ENCODE data around the gene HK3.

The HK3 gene, protein sequence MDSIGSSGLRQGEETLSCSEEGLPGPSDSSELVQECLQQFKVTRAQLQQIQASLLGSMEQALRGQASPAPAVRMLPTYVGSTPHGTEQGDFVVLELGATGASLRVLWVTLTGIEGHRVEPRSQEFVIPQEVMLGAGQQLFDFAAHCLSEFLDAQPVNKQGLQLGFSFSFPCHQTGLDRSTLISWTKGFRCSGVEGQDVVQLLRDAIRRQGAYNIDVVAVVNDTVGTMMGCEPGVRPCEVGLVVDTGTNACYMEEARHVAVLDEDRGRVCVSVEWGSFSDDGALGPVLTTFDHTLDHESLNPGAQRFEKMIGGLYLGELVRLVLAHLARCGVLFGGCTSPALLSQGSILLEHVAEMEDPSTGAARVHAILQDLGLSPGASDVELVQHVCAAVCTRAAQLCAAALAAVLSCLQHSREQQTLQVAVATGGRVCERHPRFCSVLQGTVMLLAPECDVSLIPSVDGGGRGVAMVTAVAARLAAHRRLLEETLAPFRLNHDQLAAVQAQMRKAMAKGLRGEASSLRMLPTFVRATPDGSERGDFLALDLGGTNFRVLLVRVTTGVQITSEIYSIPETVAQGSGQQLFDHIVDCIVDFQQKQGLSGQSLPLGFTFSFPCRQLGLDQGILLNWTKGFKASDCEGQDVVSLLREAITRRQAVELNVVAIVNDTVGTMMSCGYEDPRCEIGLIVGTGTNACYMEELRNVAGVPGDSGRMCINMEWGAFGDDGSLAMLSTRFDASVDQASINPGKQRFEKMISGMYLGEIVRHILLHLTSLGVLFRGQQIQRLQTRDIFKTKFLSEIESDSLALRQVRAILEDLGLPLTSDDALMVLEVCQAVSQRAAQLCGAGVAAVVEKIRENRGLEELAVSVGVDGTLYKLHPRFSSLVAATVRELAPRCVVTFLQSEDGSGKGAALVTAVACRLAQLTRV

GRCh38 chr5:176899296-176899891 lies at the start of gene HK3:
Gene HK3 (minus strand): TSS chr5:176899346. CDS start chr5:176896159, 3,187 bp downstream.
- peak; percentile 33 for DNase-seq (ENCODE audit: low spot score)

DNA sequence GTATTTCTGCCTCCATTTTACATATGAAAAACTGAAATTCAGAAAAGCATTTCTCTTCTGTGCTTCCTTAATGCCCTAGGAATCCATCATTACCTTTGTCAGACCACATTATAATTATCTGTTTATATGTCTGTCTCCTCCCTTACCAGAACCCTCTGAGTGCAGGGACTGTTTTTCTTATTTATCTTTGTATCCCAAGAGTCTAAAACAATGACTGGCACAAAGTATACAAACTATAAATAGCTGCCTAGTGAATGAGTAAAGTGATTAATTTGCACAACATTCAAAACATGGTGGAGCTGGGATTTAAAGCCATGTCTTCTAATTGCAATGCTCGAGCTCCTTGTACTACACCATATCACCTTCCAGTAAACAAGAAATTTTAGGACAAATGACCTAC lies 49.3 kb upstream of the HK3 start:
- no peak for DNase-seq (ENCODE audit: low spot score)

- DNase-seq (ENCODE audit: low spot score): no peak
These were observed 48.7 kb upstream of the HK3 start for GRCh38 chr5:176947847-176948246.

DNA sequence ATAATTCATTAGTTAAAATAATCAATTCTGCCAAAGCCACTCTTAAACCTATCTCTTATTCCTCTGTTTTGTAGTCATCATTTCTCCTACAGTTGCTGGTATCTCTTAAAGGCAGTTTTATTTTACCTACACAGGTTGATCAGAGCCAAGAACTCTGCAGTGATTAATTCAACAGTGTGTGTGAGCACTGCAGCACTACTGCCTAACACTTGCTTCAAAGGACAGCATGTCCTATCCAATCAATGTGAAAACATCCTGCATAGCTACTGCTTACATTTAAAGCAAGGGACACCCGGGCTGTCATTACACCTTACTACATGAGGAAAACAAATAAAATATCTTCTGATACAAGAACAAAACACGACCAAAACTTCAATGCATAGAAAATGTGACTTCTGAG lies 45.1 kb upstream of the HK3 start:
- DNase-seq (ENCODE audit: low spot score): peak; percentile 9

DNA sequence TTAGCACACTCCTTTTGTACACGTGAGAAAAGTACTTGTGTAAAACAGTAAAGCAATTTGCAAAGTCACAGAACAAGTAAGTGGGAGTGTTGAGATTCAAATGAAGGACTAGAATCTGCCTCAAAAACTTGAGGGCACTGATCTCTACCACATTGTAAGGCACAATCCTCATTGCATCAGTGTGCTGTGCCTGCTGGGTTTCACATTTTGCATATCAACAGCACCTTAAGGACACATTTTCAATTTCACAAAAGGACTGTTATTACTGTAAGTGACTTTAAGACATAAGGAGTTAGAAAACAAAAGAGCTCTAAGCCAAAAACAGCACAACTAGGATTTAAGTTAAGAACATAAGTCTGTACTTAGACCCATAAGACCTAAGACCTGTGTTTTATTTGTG lies 44.7 kb upstream of the HK3 start:
- no peak for DNase-seq (ENCODE audit: low spot score)

DNA sequence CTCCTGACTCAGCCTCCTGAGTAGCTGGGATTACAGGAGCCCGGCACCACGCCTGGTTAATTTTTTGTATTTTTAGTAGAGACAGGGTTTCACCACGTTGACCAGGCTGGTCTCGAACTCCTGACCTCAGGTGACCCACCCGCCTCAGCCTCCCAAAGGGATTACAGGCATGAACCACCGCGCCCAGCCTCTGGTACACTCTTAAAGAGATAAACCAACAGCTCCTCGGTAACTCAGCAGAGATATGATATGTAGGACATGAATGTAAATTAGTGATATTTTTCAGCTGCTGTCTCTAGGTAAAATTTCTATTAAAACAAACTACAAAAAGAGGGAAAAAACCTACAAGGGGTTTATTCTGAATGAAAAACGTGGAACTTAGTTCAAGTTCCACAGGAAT lies 42.8 kb upstream of the HK3 start:
- no peak for DNase-seq (ENCODE audit: low spot score)

- no peak for DNase-seq (ENCODE audit: low spot score)
These were observed 39.3 kb upstream of the HK3 start for GRCh38 chr5:176938472-176938871.

DNA sequence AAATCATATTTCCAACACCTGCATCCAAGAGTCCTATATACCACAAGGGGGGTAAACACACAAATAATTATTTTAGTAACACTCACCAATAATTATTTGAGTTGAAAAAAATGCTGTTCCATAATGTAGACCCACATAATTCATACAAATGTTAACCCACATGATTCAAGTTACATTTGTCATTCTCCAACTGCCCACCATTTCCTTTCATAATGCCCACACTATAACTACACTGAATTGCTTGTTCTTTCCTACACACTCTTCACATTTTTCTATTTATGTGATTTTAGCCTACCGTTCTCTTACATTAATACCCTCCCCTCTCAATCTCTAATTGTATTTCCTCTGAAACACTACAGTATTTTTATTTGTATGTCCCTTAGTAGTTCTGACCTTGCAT lies 35.9 kb upstream of the HK3 start:
- DNase-seq (ENCODE audit: low spot score): no peak

GRCh38 chr5:176934309-176934930 lies 35.3 kb upstream of the HK3 start:
- DNase-seq (ENCODE audit: low spot score): no peak

DNA sequence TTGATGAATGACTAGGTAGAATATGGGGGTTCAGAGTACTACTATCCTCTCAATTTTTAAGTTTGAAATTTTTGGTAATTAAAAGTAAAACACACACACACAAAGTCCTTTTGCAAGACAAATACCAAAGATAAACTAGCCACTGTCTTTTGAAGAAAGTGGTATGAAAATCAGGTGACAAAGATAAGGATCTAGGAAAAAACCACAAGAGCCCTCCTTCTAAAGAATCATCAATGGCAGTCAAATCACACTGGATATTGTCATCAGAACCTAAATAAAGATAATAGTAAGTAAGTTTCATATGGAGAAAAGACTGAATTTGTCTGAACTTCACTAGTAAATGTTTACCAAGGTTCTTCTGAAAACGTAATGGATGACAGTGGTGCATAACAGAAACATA lies 30.5 kb upstream of the HK3 start:
- no peak for DNase-seq (ENCODE audit: low spot score)

GRCh38 chr5:176927562-176927961 lies 28.4 kb upstream of the HK3 start:
- no peak for DNase-seq (ENCODE audit: low spot score)

- no peak for DNase-seq (ENCODE audit: low spot score)
These were observed 23.7 kb upstream of the HK3 start for GRCh38 chr5:176922817-176923216.

- DNase-seq (ENCODE audit: low spot score): no peak
These were observed 22.6 kb upstream of the HK3 start for GRCh38 chr5:176921714-176922113.

DNA sequence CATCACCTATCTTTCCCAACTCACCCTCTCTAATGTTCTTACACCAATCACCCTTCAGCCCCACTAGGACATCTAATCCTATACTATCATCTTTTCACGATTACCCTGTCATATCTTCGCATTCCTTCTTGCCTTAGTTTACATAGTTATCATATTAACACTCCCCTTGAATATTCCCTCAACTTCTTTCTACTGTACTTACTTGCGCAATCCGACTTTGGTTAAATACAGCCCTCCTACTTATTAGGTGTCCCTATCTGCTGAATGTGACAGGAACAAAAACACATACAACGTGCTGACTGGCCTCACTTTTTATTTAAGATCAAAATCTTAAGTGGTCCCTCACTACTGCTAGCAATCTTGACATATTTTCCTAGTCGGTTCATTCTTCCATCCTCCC lies 19.5 kb upstream of the HK3 start:
- DNase-seq (ENCODE audit: low spot score): no peak

- DNase-seq (ENCODE audit: low spot score): no peak
These were observed 17.2 kb upstream of the HK3 start for GRCh38 chr5:176916337-176916736.

DNA sequence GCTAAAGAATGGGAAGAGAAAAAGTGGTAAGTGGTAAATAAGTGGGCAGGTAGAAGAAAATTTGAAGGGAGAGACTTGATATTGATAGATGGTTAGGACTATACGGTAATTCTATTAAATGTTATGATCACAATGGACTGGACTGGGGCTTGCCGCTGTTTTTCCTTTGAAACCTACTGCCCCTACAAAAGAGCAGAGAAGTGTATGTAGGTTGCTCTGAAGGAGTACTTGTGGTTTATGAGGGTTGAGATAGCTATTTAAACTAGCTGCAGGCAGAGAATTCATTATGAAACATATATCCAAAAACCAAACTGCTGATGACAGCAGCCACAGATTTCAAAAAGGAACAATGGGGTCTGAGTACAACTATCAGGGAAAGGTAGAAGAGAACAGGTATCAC lies 16.8 kb upstream of the HK3 start:
- no peak for DNase-seq (ENCODE audit: low spot score)

- DNase-seq (ENCODE audit: low spot score): no peak
These were observed 13.0 kb upstream of the HK3 start for GRCh38 chr5:176912115-176912514.

DNA sequence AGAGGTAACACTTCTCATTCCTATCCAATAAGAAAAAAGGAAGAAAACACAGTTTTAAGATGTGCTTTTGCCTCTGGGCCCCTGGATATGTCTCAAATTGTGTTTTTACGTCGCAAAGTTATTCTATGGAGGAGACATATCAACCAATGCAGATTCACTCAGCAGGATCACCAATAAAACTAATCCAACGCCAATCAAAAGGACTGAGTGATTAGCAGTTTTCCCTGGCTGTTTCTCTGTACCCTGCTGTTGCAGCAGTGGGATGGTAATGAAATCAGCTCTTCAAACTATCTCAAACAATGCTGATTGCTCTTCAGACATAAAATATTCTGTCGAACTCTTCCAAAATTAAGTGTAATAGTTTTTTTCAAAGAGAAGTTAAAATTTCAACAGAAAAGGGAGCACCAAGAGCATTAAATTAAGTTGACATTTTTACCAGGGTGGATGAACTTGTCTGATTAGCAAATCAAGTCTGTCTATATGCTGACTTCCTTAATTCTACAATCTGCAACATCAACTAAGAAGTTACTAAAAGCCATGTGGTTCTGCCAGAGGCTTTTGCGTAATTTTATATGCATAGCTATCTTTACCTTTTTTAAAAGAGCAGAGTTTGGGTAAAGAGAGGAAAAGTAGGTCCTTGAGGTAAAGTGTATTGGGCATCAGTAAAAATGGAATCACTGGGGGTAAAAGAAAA lies 9.7 kb upstream of the HK3 start:
- no peak for DNase-seq (ENCODE audit: low spot score)

DNA sequence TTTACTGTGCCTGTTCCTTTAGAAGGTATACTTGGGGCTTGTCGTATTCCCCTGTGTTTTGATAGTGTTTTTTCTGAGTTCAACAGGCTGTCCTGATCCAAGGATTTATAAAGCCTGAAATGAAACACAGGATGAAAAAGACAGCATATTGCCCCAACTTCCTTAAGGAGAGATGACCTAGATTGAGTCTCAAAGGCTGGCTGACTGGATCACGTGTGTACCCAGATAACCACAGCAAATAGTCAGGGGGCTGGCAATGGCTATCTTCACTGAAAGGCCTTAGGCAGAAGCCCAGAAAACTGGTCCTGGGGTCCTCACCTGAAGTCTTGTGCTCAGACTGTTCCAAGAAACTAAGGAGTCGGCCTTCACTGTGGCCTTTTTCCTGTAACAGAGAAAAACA lies 7.7 kb upstream of the HK3 start:
- no peak for DNase-seq (ENCODE audit: low spot score)

DNA sequence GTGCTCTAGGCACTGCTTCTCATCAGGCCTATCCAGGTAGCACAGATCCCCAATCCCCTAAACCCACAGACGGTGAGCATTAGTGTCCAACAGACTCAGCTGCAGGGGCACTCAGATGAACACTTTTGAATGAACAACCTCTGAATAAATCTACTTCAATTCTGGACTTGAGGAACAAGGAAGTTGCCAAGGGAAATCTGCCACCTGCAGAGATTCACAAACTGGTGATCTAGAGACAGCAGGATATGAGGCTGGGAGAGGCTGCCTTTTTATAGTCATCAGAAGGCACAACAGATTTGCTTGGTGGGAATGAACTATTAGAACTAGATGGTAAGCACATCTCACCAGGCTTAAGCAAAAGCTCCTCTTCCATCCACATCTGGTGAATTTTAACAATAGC lies 7.0 kb upstream of the HK3 start:
- DNase-seq (ENCODE audit: low spot score): no peak

- DNase-seq (ENCODE audit: low spot score): no peak
These were observed 5.1 kb upstream of the HK3 start for GRCh38 chr5:176904276-176904675.

All from Ammon's horn (tissue), 1 donor.